Vagina (tissue), 2 donors: ENCODE data around the gene KCNG1.

Experiments used
- CTCF ChIP-seq, 3 experiments: fragments of 450-650 bp in 2 of 3; fragments of 200-600 bp in 1 of 3; sonication (generic) in 1 of 3; IDR thresholded peaks; one replicate each; pipeline ENCODE4 v1.5.1; 2017 to 2019; ENCODE audit warnings: antibody characterized with exemption in 3 of 3, mild to moderate bottlenecking in 2 of 3, moderate library complexity in 2 of 3
- POLR2A ChIP-seq, 2 donors: fragments of 450-650 bp; IDR thresholded peaks; one replicate each; pipeline ENCODE4 v1.6.1; 2017; ENCODE audit warnings: antibody characterized with exemption in 2 of 2, mild to moderate bottlenecking in 2 of 2, moderate library complexity in 2 of 2

- TF ChIP-seq POLR2A (IDR thresholded peaks at IDR 0.05): no peak
- no peak for TF ChIP-seq CTCF (IDR thresholded peaks at IDR 0.05)
Observed at GRCh38 chr20:51044796-51045195, 21.9 kb upstream of the KCNG1 start.
